GM12878 (cell line): ENCODE data around the gene WDR64. TPM values are rescaled to one million over a fixed set of nuclear protein-coding genes. Genes with fewer than 3 reads are reported as not detected.

Experiments used
- ATAC-seq: fragments of 200-7000 bp; cut with Tn5 transposase; 3 replicates; pipeline ENCODE4 v1.9.1; 2020; ENCODE audit warnings: mild to moderate bottlenecking, moderate library complexity
- BruUV-seq: library from RNA; stranded (reverse); fragments of 400-500 nt; replicated peaks from 2 replicates; lab custom pipeline; 2021; lab: Mats Ljungman, UMichigan
- CTCF ChIA-PET: fragments of 300-600 bp; sonication (Branson Sonifier 250); formaldehyde crosslinking; extraction: SDS; loops from one replicate; lab custom pipeline; 2021; ENCODE audit warnings: inconsistent platforms; lab: Yijun Ruan, JAX
- POLR2A ChIA-PET: fragments of 350-600 bp; formaldehyde crosslinking; extraction: SDS; loops from one replicate; lab custom pipeline; 2021; ENCODE audit warnings: inconsistent platforms; lab: Charles Lee
- RAD21 ChIA-PET: fragments of 300-600 bp; sonication (Branson Sonifier 250); formaldehyde crosslinking; loops from one replicate; lab custom pipeline; 2023; ENCODE audit warnings: antibody characterized with exemption; ENCODE audit not compliant: unreplicated experiment; lab: Charles Lee
- SMC1A ChIA-PET: fragments of 300-600 bp; sonication (Branson Sonifier 250); formaldehyde crosslinking; loops from one replicate; lab custom pipeline; 2023; ENCODE audit not compliant: unreplicated experiment, uncharacterized antibody; lab: Charles Lee
- DNase-seq: peaks from one replicate; pipeline ENCODE4 v3.0.0-alpha.2; 2011; ENCODE audit warnings: low read depth, low spot score
- FAIRE-seq: peaks from 3 replicates; lab custom pipeline; 2011; peaks lifted over from hg19 to GRCh38; lab: Jason Lieb, UNC
- H2AFZ ChIP-seq: 2 replicates; pipeline ENCODE4 v1.6.0; 2011; ENCODE audit warnings: low read depth, low read length, control low read depth; ENCODE audit not compliant: control insufficient read depth
- H3K27ac ChIP-seq: 2 replicates; pipeline ENCODE4 v1.5.1; 2011; ENCODE audit warnings: control low read depth; ENCODE audit not compliant: control insufficient read depth, insufficient read depth
- H3K27me3 ChIP-seq, 2 experiments: replicated peaks in 1 of 2; 2 replicates each; pipeline versions ENCODE4 v1.6.0 to v1.6.1; 2011; ENCODE audit warnings: low read length in 1 of 2; ENCODE audit not compliant: control insufficient read depth in 2 of 2, insufficient read depth in 2 of 2
- H3K36me3 ChIP-seq, 2 experiments: 2 replicates each; pipeline ENCODE4 v1.5.1; 2011; ENCODE audit warnings: low read length in 1 of 2; ENCODE audit not compliant: control insufficient read depth in 2 of 2, insufficient read depth in 2 of 2
- H3K4me1 ChIP-seq: 2 replicates; pipeline ENCODE4 v1.6.1; 2011; ENCODE audit warnings: mild to moderate bottlenecking, low read length, moderate library complexity, mixed read lengths; ENCODE audit not compliant: control insufficient read depth, insufficient read depth
- H3K4me2 ChIP-seq: 2 replicates; pipeline ENCODE4 v1.6.0; 2011; ENCODE audit warnings: control low read depth; ENCODE audit not compliant: control insufficient read depth, insufficient read depth
- H3K4me3 ChIP-seq: fragments of 200-600 bp; sonication (generic); 2 replicates; pipeline ENCODE4 v1.5.1; 2016
- H3K79me2 ChIP-seq: 2 replicates; pipeline ENCODE4 v1.6.0; 2011; ENCODE audit warnings: low read length; ENCODE audit not compliant: control insufficient read depth, insufficient read depth
- H3K9ac ChIP-seq: 2 replicates; pipeline ENCODE4 v1.8.0; 2011; ENCODE audit warnings: low read length, control low read depth, mixed read lengths; ENCODE audit not compliant: control insufficient read depth, insufficient read depth
- H3K9me3 ChIP-seq: replicated peaks from 3 replicates; pipeline ENCODE4 v1.5.1; 2011; ENCODE audit warnings: mild to moderate bottlenecking, low read length; ENCODE audit not compliant: control insufficient read depth, insufficient read depth
- H4K20me1 ChIP-seq: 2 replicates; pipeline ENCODE4 v1.6.0; 2011; ENCODE audit not compliant: control insufficient read depth, insufficient read depth
- CBFB ChIP-seq: IDR thresholded peaks from 2 replicates; pipeline ENCODE4 v1.6.1; 2016; ENCODE audit warnings: antibody characterized with exemption, low read depth
- FOXM1 ChIP-seq: IDR thresholded peaks from 2 replicates; pipeline ENCODE4 v1.6.1; 2012; ENCODE audit warnings: low read depth, mild to moderate bottlenecking, inconsistent platforms, low read length, moderate library complexity
- HDGF ChIP-seq: fragments of 450-650 bp; IDR thresholded peaks from 2 replicates; pipeline ENCODE4 v1.6.1; 2016; ENCODE audit warnings: antibody characterized with exemption
- PAX5 ChIP-seq: IDR thresholded peaks from 2 replicates; pipeline ENCODE4 v1.6.1; 2011; ENCODE audit warnings: low read depth, low read length, borderline replicate concordance
- PAX8 ChIP-seq: fragments of 450-650 bp; IDR thresholded peaks from 2 replicates; pipeline ENCODE4 v1.6.1; 2017; ENCODE audit warnings: mild to moderate bottlenecking, moderate library complexity
- TCF12 ChIP-seq: IDR thresholded peaks from 2 replicates; pipeline ENCODE4 v1.6.1; 2011; ENCODE audit warnings: low read depth, mild to moderate bottlenecking, low read length
- USF2 ChIP-seq: IDR thresholded peaks from 2 replicates; pipeline ENCODE4 v1.6.1; 2011; ENCODE audit warnings: low read depth, low read length, improper control_type of control experiment, borderline replicate concordance
- WRNIP1 ChIP-seq: IDR thresholded peaks from 2 replicates; pipeline ENCODE4 v1.6.1; 2011; ENCODE audit warnings: low read depth, low read length, improper control_type of control experiment, borderline replicate concordance
- YBX1 ChIP-seq: fragments of 450-650 bp; IDR thresholded peaks from 2 replicates; pipeline ENCODE4 v1.6.1; 2016; ENCODE audit warnings: antibody characterized with exemption
- ZBTB11 ChIP-seq: fragments of 450-650 bp; formaldehyde crosslinking; IDR thresholded peaks from 2 replicates; pipeline ENCODE4 v1.5.0; 2022; ENCODE audit warnings: mild to moderate bottlenecking, missing genetic modification characterization
- whole genome bisulfite sequencing: methylation state at CpG from one replicate; pipeline ENCODE4 v1.1.6; 2016; ENCODE audit warnings: low lambda C conversion rate; ENCODE audit not compliant: insufficient replicate concordance, insufficient coverage; ENCODE audit errors: missing lambda C conversion rate; 5-methylcytosine and 5-hydroxymethylcytosine counted together
- in situ Hi-C: fragments of 300-500 bp; cut with MboI; formaldehyde crosslinking; loops from 9 replicates; pipeline ENCODE4 v1.14.3; 2018; ENCODE audit warnings: mixed read lengths
- intact Hi-C: fragments of 100-400 bp; cut with micrococcal nuclease; formaldehyde crosslinking; loops from one replicate; pipeline ENCODE4 v1.14.2; 2022; ENCODE audit not compliant: unreplicated experiment
- polyA plus RNA-seq, 11 experiments: library from polyadenylated mRNA; depleted of rRNA in 4 of 11; unstranded in 6 of 11; stranded (reverse) in 5 of 11; fragments of >200 nt; fragmentation: Nextera tagmentation in 4 of 11; fragmentation: Illumina TruSeq in 1 of 11; extraction: Ambion mirVana in 4 of 11; extraction: Trizol in 1 of 11; gene quantifications; 1 replicate in 1 of 11; 2 replicates in 10 of 11; pipeline versions ENCODE4 v1.2.1 to v1.2.3, GENCODE V29; 2011 to 2016; ENCODE audit warnings: inconsistent platforms in 2 of 11, missing spikeins in 2 of 11, low read depth in 1 of 11
- total RNA-seq, 4 experiments: library from RNA; depleted of rRNA in 3 of 4; stranded (reverse); fragments of >200 nt in 3 of 4; fragmentation: Illumina TruSeq in 1 of 4; extraction: Trizol in 1 of 4; gene quantifications; 2 replicates each; pipeline versions ENCODE4 v1.2.1 to v1.2.3, GENCODE V29; 2013 to 2021

WDR64 gene
- total and polyA plus RNA-seq, 10 of the 15 experiments (the other 5 are each of a cell fraction or from before 2014, with no cell fraction given) = 0.01 TPM; not detected in 9

- Histone ChIP-seq H4K20me1 (no peaks in the 10 kb centered on the region), H3K79me2 (no peaks in the 10 kb centered on the region), H3K4me2 (no peak overlapping the region), H3K9ac (no peak overlapping the region), H2AFZ (no peak overlapping the region), H3K4me3 (no peak overlapping the region), H3K36me3 (no peaks in the 10 kb centered on the region), H3K27ac (no peak overlapping the region), H3K27me3 (no peaks in the 10 kb centered on the region), H3K9me3 (no peaks in the 10 kb centered on the region), H3K4me1 (no peaks in the 10 kb centered on the region)
- WGBS = 48% methylated on average over 2 of the region's 2 CpGs
- DNase-seq (no peak), FAIRE-seq (no peak), ATAC-seq (no peak)
- ChIA-PET RAD21 (no interaction called here), POLR2A (no interaction called here), SMC1A (no interaction called here), CTCF (no interaction called here)
- intact Hi-C loops = no loop called here
- no TSS peak for BruUV-seq
- in situ Hi-C loops = no loop called here
- TF ChIP-seq FOXM1 (no peak), USF2 (no peak), HDGF (no peak), WRNIP1 (no peak), YBX1 (no peak), PAX5 (no peak), CBFB (no peak), TCF12 (no peak), PAX8 (no peak), ZBTB11 (CRISPR knock-in tag) (no peak)
Observed at GRCh38 chr1:241682921-241683320, 30.8 kb downstream of the WDR64 start.
